Measurements from ENCODE around the gene EARS2. TPM values are rescaled to one million over a fixed set of nuclear protein-coding genes. Genes with fewer than 3 reads are reported as not detected.
"Not testable (repeated sequence)": the region's sequence is repeated elsewhere in the genome, so short reads cannot be mapped to it uniquely, and the experiment has no call there.

Gene EARS2
- polyA plus RNA-seq, 1 experiment = 36.0 TPM

DNA sequence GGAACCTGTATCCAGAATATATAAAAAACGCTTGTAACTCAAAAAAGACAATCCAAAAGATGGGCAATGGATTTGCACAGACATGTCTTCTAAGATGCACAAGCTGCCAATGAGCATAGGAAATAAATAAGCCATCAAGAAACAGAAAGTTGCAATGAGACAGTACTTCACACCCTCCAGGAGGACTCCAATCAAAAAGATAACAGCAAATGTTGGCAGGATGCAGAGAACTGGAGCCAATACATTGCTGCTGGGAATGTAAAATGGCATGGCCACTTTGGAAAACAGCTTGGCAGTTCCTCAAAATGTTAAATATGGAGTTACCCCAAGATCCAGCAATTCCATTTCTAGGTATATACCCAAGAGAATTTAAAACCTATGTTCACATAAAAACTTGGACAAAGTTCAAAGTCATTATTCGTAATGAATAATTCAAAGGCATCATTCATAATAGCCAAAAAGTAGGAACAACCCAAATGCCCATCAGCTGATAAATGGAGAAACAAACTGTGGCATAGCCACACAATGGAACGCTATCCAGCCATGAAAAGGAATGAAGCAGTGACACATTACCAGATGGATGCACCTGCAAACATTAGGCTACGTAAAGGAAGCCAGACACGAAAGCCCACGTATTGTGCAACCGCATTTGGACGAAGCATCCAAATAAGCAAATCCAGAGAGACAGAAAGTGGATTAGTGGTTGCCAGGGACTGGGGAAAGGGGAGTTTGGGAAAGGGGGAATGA is 72.5 kb downstream of the EARS2 start:
- ChIA-PET POLR2A (no interaction called here), CTCF (no interaction called here)
- TF ChIP-seq, protein P1, sequence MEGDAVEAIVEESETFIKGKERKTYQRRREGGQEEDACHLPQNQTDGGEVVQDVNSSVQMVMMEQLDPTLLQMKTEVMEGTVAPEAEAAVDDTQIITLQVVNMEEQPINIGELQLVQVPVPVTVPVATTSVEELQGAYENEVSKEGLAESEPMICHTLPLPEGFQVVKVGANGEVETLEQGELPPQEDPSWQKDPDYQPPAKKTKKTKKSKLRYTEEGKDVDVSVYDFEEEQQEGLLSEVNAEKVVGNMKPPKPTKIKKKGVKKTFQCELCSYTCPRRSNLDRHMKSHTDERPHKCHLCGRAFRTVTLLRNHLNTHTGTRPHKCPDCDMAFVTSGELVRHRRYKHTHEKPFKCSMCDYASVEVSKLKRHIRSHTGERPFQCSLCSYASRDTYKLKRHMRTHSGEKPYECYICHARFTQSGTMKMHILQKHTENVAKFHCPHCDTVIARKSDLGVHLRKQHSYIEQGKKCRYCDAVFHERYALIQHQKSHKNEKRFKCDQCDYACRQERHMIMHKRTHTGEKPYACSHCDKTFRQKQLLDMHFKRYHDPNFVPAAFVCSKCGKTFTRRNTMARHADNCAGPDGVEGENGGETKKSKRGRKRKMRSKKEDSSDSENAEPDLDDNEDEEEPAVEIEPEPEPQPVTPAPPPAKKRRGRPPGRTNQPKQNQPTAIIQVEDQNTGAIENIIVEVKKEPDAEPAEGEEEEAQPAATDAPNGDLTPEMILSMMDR (IDR thresholded peaks at IDR 0.05; ENCODE audit: low read depth, low read length) = no peak
- no peaks in the 10 kb centered on the region for H3K27me3 ChIP-seq (ENCODE audit: control insufficient read depth, insufficient read depth, low read length)
- no peak for DNase-seq (ENCODE audit: low read depth, low spot score)
- no peaks in the 10 kb centered on the region for H3K9me3 ChIP-seq (ENCODE audit: control insufficient read depth, insufficient read depth, low read length)
- no peak overlapping the region for H3K4me3 ChIP-seq (ENCODE audit: low read depth, low read length)
- H3K27ac ChIP-seq (ENCODE audit: low read depth, low read length) = no peak overlapping the region

GRCh38 chr16:23483492-23483891 is 73.7 kb downstream of the EARS2 start:
- H3K4me3 ChIP-seq (ENCODE audit: low read depth, low read length); H3K27me3 ChIP-seq (ENCODE audit: control insufficient read depth, insufficient read depth, low read length); H3K27ac ChIP-seq (ENCODE audit: low read depth, low read length); H3K9me3 ChIP-seq (ENCODE audit: control insufficient read depth, insufficient read depth, low read length); DNase-seq (ENCODE audit: low read depth, low spot score); CTCF ChIA-PET: not testable (repeated sequence)
- POLR2A ChIA-PET = interaction anchor here (0.8 kb wide), 1 partner anchor 21 kb away, joined by 3 read pairs; no protein-coding TSS in a partner anchor

GRCh38 chr16:23482778-23483177 is 74.4 kb downstream of the EARS2 start:
- DNase-seq (ENCODE audit: low read depth, low spot score) = no peak
- CTCF ChIA-PET = interaction anchor here (0.7 kb wide), 1 partner anchor 48 kb away, joined by 4 read pairs; no protein-coding TSS in a partner anchor
- Histone ChIP-seq H3K4me3 (ENCODE audit: low read depth, low read length) (no peak overlapping the region), H3K27ac (ENCODE audit: low read depth, low read length) (no peak overlapping the region), H3K9me3 (ENCODE audit: control insufficient read depth, insufficient read depth, low read length) (no peaks in the 10 kb centered on the region), H3K27me3 (ENCODE audit: control insufficient read depth, insufficient read depth, low read length) (no peaks in the 10 kb centered on the region)
- POLR2A ChIA-PET = no interaction called here
- TF ChIP-seq, protein P1 (IDR thresholded peaks at IDR 0.05; ENCODE audit: low read depth, low read length) = no peak

GRCh38 chr16:23480257-23480656 is 76.9 kb downstream of the EARS2 start:
- no peak overlapping the region for H3K27ac ChIP-seq (ENCODE audit: low read depth, low read length)
- POLR2A ChIA-PET = no interaction called here
- TF ChIP-seq, protein P1 (IDR thresholded peaks at IDR 0.05; ENCODE audit: low read depth, low read length) = no peak
- no peak for DNase-seq (ENCODE audit: low read depth, low spot score)
- no peaks in the 10 kb centered on the region for H3K27me3 ChIP-seq (ENCODE audit: control insufficient read depth, insufficient read depth, low read length)
- CTCF ChIA-PET = no interaction called here
- H3K9me3 ChIP-seq (ENCODE audit: control insufficient read depth, insufficient read depth, low read length) = no peaks in the 10 kb centered on the region
- no peak overlapping the region for H3K4me3 ChIP-seq (ENCODE audit: low read depth, low read length)

DNA sequence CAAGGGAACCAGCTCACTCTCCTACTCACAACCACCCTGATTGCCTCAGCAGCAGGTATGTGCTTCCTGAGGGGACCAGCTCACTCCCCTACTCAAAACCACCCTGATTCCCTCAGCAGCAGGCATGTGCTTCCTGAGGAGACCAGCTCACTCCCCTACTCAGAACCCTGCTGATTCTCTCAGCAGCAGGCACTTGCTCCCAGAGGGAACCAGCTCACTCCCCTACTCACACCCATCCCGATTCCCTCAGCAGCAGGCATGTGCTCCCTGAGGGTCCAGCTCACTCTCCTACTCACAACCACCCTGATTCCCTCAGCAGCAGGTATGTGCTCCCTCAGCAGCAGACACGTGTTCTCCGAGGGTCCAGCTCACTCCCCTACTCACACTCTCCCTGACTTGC is 78.0 kb downstream of the EARS2 start:
- CTCF ChIA-PET = no interaction called here
- no peak overlapping the region for H3K27ac ChIP-seq (ENCODE audit: low read depth, low read length)
- TF ChIP-seq, protein P1 (IDR thresholded peaks at IDR 0.05; ENCODE audit: low read depth, low read length) = no peak
- no peak for DNase-seq (ENCODE audit: low read depth, low spot score)
- no peaks in the 10 kb centered on the region for H3K27me3 ChIP-seq (ENCODE audit: control insufficient read depth, insufficient read depth, low read length)
- POLR2A ChIA-PET = no interaction called here
- H3K9me3 ChIP-seq (ENCODE audit: control insufficient read depth, insufficient read depth, low read length) = no peaks in the 10 kb centered on the region
- H3K4me3 ChIP-seq (ENCODE audit: low read depth, low read length) = no peak overlapping the region
